GM19240 (cell line): ENCODE data around the gene S100A1.
"Not testable (repeated sequence)": the region's sequence is repeated elsewhere in the genome, so short reads cannot be mapped to it uniquely, and the experiment has no call there.

Experiments
- DNase-seq: peaks from one replicate; pipeline ENCODE4 v3.0.0; 2011; ENCODE audit warnings: low spot score; ENCODE audit not compliant: insufficient read length

Gene S100A1

GRCh38 chr1:153630384-153630783, 2.1 kb downstream of the S100A1 start:
- no peak for DNase-seq

GRCh38 chr1:153631047-153632022, 3.1 kb downstream of the S100A1 start:
- DNase-seq, result no peak

GRCh38 chr1:153633161-153633753, 5.0 kb downstream of the S100A1 start:
- no peak for DNase-seq

GRCh38 chr1:153633754-153634665, 5.8 kb downstream of the S100A1 start, which contains the start of gene CHTOP:
Gene CHTOP (plus strand): TSS chr1:153634066. CDS start chr1:153636589, 2,523 bp downstream.
- DNase-seq, result peak; percentile 95

- DNase-seq, result no peak
Observed at GRCh38 chr1:153635872-153636271, 7.6 kb downstream of the S100A1 start.

GRCh38 chr1:153636312-153636711, 8.1 kb downstream of the S100A1 start:
- no peak for DNase-seq

- DNase-seq, result no peak
Observed at GRCh38 chr1:153638261-153638660, 10.0 kb downstream of the S100A1 start.

GRCh38 chr1:153639280-153639679, 11.0 kb downstream of the S100A1 start:
- no peak for DNase-seq

GRCh38 chr1:153640213-153640612, 12.0 kb downstream of the S100A1 start:
- DNase-seq, result not testable (repeated sequence)

- DNase-seq, result no peak
Observed at GRCh38 chr1:153640861-153641260, 12.6 kb downstream of the S100A1 start.

- DNase-seq, result no peak
Observed at GRCh38 chr1:153642161-153642560, 13.9 kb downstream of the S100A1 start.

- DNase-seq, result no peak
Observed at GRCh38 chr1:153643100-153643499, 14.9 kb downstream of the S100A1 start.

GRCh38 chr1:153643816-153644215, 15.6 kb downstream of the S100A1 start:
- DNase-seq, result no peak

GRCh38 chr1:153646672-153647345, 18.6 kb downstream of the S100A1 start:
- no peak for DNase-seq

GRCh38 chr1:153647346-153647714, 19.1 kb downstream of the S100A1 start:
- DNase-seq, result no peak

- DNase-seq, result no peak
Observed at GRCh38 chr1:153648000-153648643, 19.9 kb downstream of the S100A1 start.

GRCh38 chr1:153649137-153649862, 21.1 kb downstream of the S100A1 start:
- no peak for DNase-seq

- DNase-seq, result no peak
Observed at GRCh38 chr1:153649863-153650235, 21.6 kb downstream of the S100A1 start.

- DNase-seq, result no peak
Observed at GRCh38 chr1:153651771-153652170, 23.5 kb downstream of the S100A1 start.
